Neutrophil (primary cell): ENCODE measurements around the gene RBMS3.

Experiments
- H3K27ac ChIP-seq: fragments of 200-600 bp; sonication (generic); 2 replicates; pipeline ENCODE4 v1.5.1; 2016; ENCODE audit warnings: mild to moderate bottlenecking, moderate library complexity
- H3K27me3 ChIP-seq: fragments of 200-600 bp; sonication (generic); 2 replicates; pipeline ENCODE4 v1.6.0; 2016; ENCODE audit warnings: mild to moderate bottlenecking
- H3K36me3 ChIP-seq: fragments of 200-600 bp; sonication (generic); 2 replicates; pipeline ENCODE4 v1.5.1; 2017
- H3K4me1 ChIP-seq, 2 experiments: fragments of 200-600 bp in 1 of 2; sonication (generic) in 1 of 2; 1 replicate in 1 of 2; 2 replicates in 1 of 2; pipeline versions ENCODE4 v1.5.1 to v1.6.1; 2013 to 2016; ENCODE audit warnings: low read depth in 1 of 2, low read length in 1 of 2, mild to moderate bottlenecking in 1 of 2, moderate library complexity in 1 of 2; ENCODE audit not compliant: control insufficient read depth in 1 of 2, insufficient read depth in 1 of 2
- H3K4me3 ChIP-seq, 2 experiments: fragments of 200-600 bp in 1 of 2; sonication (generic) in 1 of 2; 1 replicate in 1 of 2; 2 replicates in 1 of 2; pipeline ENCODE4 v1.5.1; 2013 to 2016; ENCODE audit warnings: low read depth in 1 of 2, low read length in 1 of 2, mild to moderate bottlenecking in 1 of 2, moderate library complexity in 1 of 2
- H3K9me3 ChIP-seq: fragments of 200-600 bp; sonication (generic); 2 replicates; pipeline ENCODE4 v1.5.1; 2016
- CTCF ChIP-seq: fragments of 200-600 bp; sonication (generic); IDR thresholded peaks from 2 replicates; pipeline ENCODE4 v1.5.1; 2016; ENCODE audit warnings: antibody characterized with exemption

The RBMS3 gene

DNA sequence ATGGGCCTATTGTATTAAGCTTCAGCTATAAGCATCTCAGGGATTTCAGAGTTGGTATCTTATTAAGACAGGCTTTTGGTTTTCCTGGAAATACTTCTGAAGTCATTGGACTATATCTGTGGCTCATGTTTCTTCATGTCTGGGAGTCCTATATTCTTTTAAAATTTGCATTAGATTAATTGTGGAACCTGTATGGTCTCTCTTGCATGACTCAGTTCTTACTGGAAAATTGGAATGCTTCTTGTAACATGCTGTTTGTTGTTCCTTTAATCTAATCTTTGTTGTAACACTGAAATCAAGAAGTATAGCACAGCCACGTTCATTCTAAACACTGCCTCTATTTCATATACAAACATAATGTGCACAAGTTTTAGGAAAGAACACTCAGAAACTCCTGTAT lies 208.1 kb downstream of the RBMS3 start:
- H3K36me3 ChIP-seq = no peaks in the 10 kb centered on the region
- H3K4me1 ChIP-seq = no peaks in the 10 kb centered on the region
- no peaks in the 10 kb centered on the region for H3K27me3 ChIP-seq
- H3K27ac ChIP-seq = no peak overlapping the region
- no peaks in the 10 kb centered on the region for H3K9me3 ChIP-seq
- no peak overlapping the region for H3K4me3 ChIP-seq
- no peak for TF ChIP-seq CTCF

GRCh38 chr3:29493109-29493508 lies 212.2 kb downstream of the RBMS3 start:
- no peak overlapping the region for H3K4me3 ChIP-seq
- TF ChIP-seq CTCF = no peak
- H3K27ac ChIP-seq = no peak overlapping the region
- no peaks in the 10 kb centered on the region for H3K27me3 ChIP-seq
- H3K9me3 ChIP-seq = no peaks in the 10 kb centered on the region
- H3K36me3 ChIP-seq = no peaks in the 10 kb centered on the region
- no peaks in the 10 kb centered on the region for H3K4me1 ChIP-seq

- TF ChIP-seq CTCF = no peak
- H3K36me3 ChIP-seq = no peaks in the 10 kb centered on the region
- no peaks in the 10 kb centered on the region for H3K4me1 ChIP-seq
- no peaks in the 10 kb centered on the region for H3K9me3 ChIP-seq
- H3K4me3 ChIP-seq = no peak overlapping the region
- H3K27ac ChIP-seq = no peak overlapping the region
- no peaks in the 10 kb centered on the region for H3K27me3 ChIP-seq
Measured at GRCh38 chr3:29494305-29495036, 213.6 kb downstream of the RBMS3 start.

DNA sequence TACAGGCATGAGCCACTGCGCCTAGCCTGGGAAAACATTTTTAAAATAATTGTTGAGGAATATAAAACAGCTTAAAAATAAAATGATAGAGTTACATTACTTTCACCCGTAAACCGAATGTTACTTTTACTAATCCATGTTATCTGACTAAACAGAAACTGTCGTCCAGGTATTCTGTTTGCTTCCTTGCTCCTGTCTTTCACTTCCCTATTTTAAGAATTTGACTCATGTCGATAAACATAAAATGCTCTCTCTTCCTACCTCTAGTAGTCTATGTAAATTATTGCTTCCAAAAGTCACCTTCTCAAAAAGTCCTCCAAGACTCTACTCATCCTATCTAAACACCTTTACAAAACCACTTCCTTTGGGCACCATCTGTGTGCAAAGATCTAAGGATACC lies 216.4 kb downstream of the RBMS3 start:
- H3K36me3 ChIP-seq = no peaks in the 10 kb centered on the region
- no peak for TF ChIP-seq CTCF
- no peak overlapping the region for H3K4me3 ChIP-seq
- H3K4me1 ChIP-seq = no peaks in the 10 kb centered on the region
- no peaks in the 10 kb centered on the region for H3K27me3 ChIP-seq
- no peaks in the 10 kb centered on the region for H3K9me3 ChIP-seq
- H3K27ac ChIP-seq = no peak overlapping the region

GRCh38 chr3:29502771-29503170 lies 221.9 kb downstream of the RBMS3 start:
- no peaks in the 10 kb centered on the region for H3K9me3 ChIP-seq
- no peak overlapping the region for H3K4me3 ChIP-seq
- H3K27me3 ChIP-seq = no peaks in the 10 kb centered on the region
- H3K36me3 ChIP-seq = no peaks in the 10 kb centered on the region
- no peaks in the 10 kb centered on the region for H3K4me1 ChIP-seq
- no peak overlapping the region for H3K27ac ChIP-seq
- no peak for TF ChIP-seq CTCF

DNA sequence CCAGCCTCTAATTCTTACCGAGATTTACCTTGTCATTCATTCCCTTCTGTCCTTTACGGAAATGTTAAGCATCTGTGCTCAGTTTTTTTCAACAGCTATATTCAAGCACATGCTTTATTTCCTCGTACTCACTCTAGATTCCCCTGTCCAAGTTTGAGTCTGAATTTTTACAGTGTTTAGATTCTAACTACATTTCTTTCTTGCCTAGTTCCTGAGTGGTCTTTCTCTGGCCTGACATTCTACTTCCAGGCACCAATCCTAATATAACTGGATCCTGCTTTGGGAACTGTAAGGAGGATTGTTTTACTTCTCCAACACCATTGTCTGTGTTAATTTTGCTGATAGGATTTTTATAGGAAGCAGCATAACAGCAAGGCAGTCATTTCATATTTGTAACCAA lies 222.4 kb downstream of the RBMS3 start:
- TF ChIP-seq CTCF = no peak

More for the DNA sequence above, 222.4 kb downstream of the RBMS3 start:
- Histone ChIP-seq H3K27ac (no peak overlapping the region), H3K4me1 (no peaks in the 10 kb centered on the region), H3K36me3 (no peaks in the 10 kb centered on the region), H3K9me3 (no peaks in the 10 kb centered on the region), H3K4me3 (no peak overlapping the region), H3K27me3 (no peaks in the 10 kb centered on the region)
